Thyroid gland (tissue), 4 donors: ENCODE measurements around the gene FLOT1. TPM values are rescaled to one million over a fixed set of nuclear protein-coding genes. Genes with fewer than 3 reads are reported as not detected.

ENCODE experiments used
- DNase-seq, 2 donors: peaks; one replicate each; pipeline ENCODE4 v3.0.0-alpha.2; 2019
- H3K27ac ChIP-seq, 3 donors: fragments of 200-600 bp; sonication (generic); 1 replicate in 2 of 3; 2 replicates in 1 of 3; pipeline ENCODE4 v1.5.1; 2016 to 2019; ENCODE audit warnings: mild to moderate bottlenecking in 1 of 3, moderate library complexity in 1 of 3
- H3K27me3 ChIP-seq: fragments of 200-600 bp; sonication (generic); one replicate; pipeline ENCODE4 v1.5.1; 2019
- H3K36me3 ChIP-seq, 2 donors: fragments of 200-600 bp; sonication (generic); one replicate each; pipeline ENCODE4 v1.5.1; 2016 to 2019
- H3K4me1 ChIP-seq, 2 donors: fragments of 200-600 bp; sonication (generic); one replicate each; pipeline ENCODE4 v1.5.1; 2017 to 2019
- H3K4me3 ChIP-seq, 3 donors: fragments of 200-600 bp; sonication (generic); replicated peaks in 1 of 3; 1 replicate in 2 of 3; 2 replicates in 1 of 3; pipeline ENCODE4 v1.5.1; 2016; ENCODE audit warnings: mild to moderate bottlenecking in 1 of 3
- H3K9me3 ChIP-seq: fragments of 200-600 bp; sonication (generic); one replicate; pipeline ENCODE4 v1.5.1; 2017
- POLR2A ChIP-seq, 2 donors: fragments of 450-650 bp; IDR thresholded peaks; one replicate each; pipeline ENCODE4 v1.6.1; 2017; ENCODE audit warnings: antibody characterized with exemption in 2 of 2, mild to moderate bottlenecking in 2 of 2, moderate library complexity in 1 of 2
- WGBS, 2 donors: methylation state at CpG; one replicate each; pipeline ENCODE4 v1.1.5; 2017; 5-methylcytosine and 5-hydroxymethylcytosine counted together
- intact Hi-C: fragments of 100-400 bp; cut with DNase I; formaldehyde crosslinking; loops from one replicate; pipeline ENCODE4 v1.15.1; 2023
- total RNA-seq, 4 donors: library from RNA; depleted of rRNA; stranded (reverse); fragments of >200 nt; gene quantifications; one replicate each; pipeline ENCODE4 v1.2.3, GENCODE V29; 2016
- TF ChIP-seq, protein P1 (sequence below), 6 experiments: fragments of 200-600 bp in 3 of 6; fragments of 450-650 bp in 3 of 6; sonication (generic) in 3 of 6; IDR thresholded peaks; one replicate each; pipeline ENCODE4 v1.5.1; 2016 to 2019; ENCODE audit warnings: antibody characterized with exemption in 6 of 6, mild to moderate bottlenecking in 2 of 6, inconsistent platforms in 1 of 6, moderate library complexity in 1 of 6

Gene FLOT1
- total RNA-seq, 4 donors from 2014 or later, result 134 to 160 (median 144) TPM

- Histone ChIP-seq H3K36me3 (no peaks in the 10 kb centered on the region), H3K4me3 (no peak overlapping the region), H3K9me3 (no peaks in the 10 kb centered on the region), H3K4me1 (peaks cover 29 to 46% of the 10 kb centered on the region in 2 donors), H3K27me3 (no peaks in the 10 kb centered on the region), H3K27ac (peak overlapping the region; percentile 67 to 84 (median 72))
- TF ChIP-seq, protein P1, sequence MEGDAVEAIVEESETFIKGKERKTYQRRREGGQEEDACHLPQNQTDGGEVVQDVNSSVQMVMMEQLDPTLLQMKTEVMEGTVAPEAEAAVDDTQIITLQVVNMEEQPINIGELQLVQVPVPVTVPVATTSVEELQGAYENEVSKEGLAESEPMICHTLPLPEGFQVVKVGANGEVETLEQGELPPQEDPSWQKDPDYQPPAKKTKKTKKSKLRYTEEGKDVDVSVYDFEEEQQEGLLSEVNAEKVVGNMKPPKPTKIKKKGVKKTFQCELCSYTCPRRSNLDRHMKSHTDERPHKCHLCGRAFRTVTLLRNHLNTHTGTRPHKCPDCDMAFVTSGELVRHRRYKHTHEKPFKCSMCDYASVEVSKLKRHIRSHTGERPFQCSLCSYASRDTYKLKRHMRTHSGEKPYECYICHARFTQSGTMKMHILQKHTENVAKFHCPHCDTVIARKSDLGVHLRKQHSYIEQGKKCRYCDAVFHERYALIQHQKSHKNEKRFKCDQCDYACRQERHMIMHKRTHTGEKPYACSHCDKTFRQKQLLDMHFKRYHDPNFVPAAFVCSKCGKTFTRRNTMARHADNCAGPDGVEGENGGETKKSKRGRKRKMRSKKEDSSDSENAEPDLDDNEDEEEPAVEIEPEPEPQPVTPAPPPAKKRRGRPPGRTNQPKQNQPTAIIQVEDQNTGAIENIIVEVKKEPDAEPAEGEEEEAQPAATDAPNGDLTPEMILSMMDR (IDR thresholded peaks at IDR 0.05), result no peak
- TF ChIP-seq POLR2A (IDR thresholded peaks at IDR 0.05), result no peak
- 82% methylated on average over 3 of the region's 3 CpGs for WGBS, 2 donors
- no peak for DNase-seq
- intact Hi-C loops, result no loop called here
Measured at GRCh38 chr6:30778001-30778635, 35.6 kb upstream of the FLOT1 start.

DNA sequence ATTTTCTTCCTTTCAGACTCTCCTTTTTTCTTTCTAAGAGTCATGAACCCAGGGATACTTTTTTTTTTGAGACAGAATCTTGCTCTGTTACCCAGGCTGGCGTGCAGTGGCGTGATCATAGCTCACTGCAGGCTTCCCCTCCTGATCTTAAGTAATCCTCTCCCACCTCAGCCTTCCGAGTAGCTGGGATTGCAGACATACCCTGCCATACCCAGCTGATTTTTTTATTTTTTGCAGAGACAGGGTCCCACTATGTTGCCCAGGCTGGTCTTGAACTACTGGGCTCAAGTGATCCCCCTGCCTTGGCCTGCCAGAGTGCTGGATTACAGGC is 34.6 kb upstream of the FLOT1 start:
- no peaks in the 10 kb centered on the region for H3K27me3 ChIP-seq
- peak overlapping the region in 1 of 3 donors; percentile 30 for H3K27ac ChIP-seq
- DNase-seq, result no peak
- no peak for TF ChIP-seq POLR2A (IDR thresholded peaks at IDR 0.05)
- TF ChIP-seq, protein P1 (IDR thresholded peaks at IDR 0.05), result no peak
- no peaks in the 10 kb centered on the region for H3K9me3 ChIP-seq
- peaks cover 25 to 36% of the 10 kb centered on the region in 2 donors for H3K4me1 ChIP-seq
- 95 to 100% methylated on average over 3 of the region's 3 CpGs for WGBS, 2 donors
- no peak overlapping the region for H3K4me3 ChIP-seq
- no peaks in the 10 kb centered on the region for H3K36me3 ChIP-seq
- intact Hi-C loops, result no loop called here

DNA sequence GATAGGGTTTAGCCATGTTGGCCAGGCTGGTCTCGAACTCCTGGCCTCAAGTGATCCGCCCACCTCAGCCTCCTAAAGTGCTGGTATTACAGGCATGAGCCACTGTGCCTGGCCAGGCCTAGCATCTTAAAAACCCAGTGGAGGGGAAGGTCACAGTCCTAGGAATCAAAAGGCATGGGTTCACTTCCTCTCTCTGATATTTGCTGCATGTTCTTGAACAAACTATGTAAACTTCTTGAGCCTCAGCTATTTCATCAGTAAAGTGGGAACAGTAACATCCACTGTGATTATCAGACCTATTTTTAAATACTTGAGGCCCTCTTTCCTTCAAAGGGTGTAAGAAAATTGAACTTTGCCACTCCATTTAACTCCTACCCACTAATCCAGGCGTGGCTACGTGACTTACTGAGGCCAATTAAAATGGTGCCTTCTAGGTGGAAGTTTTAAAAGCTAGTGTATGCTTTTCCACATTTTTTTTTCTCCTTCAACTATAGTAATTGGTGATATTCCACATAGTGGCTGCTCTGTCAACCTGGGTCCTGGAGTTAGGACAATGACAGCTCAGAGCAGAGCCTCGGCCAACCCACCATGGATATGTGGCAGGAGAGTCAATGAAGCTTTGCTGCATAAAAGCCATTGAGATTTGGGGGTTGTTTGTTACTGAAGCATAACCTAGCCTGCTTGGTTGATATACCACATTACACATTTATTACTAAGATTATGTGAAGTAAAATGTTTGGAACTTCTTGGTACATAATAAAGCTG is 34.1 kb upstream of the FLOT1 start:
- H3K4me3 ChIP-seq, result no peak overlapping the region
- H3K36me3 ChIP-seq, result no peaks in the 10 kb centered on the region
- TF ChIP-seq, protein P1 (IDR thresholded peaks at IDR 0.05), result no peak
- TF ChIP-seq POLR2A (IDR thresholded peaks at IDR 0.05), result no peak
- no peak overlapping the region for H3K27ac ChIP-seq
- intact Hi-C loops, result no loop called here
- peaks cover 21 to 32% of the 10 kb centered on the region in 2 donors for H3K4me1 ChIP-seq
- H3K9me3 ChIP-seq, result no peaks in the 10 kb centered on the region
- WGBS, 2 donors, result 93 to 94% methylated on average over 5 of the region's 5 CpGs
- no peak for DNase-seq
- H3K27me3 ChIP-seq, result no peaks in the 10 kb centered on the region

DNA sequence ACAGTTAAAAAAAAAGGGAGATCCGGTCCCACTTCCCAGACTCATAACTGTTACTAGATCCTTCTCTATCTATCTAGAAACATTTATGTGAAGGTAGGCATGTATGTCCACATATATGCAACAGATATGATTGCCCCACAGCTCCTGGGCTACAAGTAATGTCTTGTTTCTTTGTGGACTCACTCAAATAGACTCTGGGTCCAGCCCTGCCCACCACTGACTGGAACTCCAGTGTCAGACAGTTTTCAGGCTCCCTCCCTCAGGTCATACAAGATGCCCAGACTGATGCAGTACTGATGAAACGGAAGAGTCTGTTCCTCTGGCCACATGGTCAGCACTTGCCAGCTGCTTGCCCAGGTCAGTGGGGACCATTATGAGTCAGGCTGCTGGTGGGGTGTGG is 32.6 kb upstream of the FLOT1 start:
- peaks cover 13 to 20% of the 10 kb centered on the region in 2 donors for H3K4me1 ChIP-seq
- no peaks in the 10 kb centered on the region for H3K9me3 ChIP-seq
- no peaks in the 10 kb centered on the region for H3K27me3 ChIP-seq
- no peaks in the 10 kb centered on the region for H3K36me3 ChIP-seq
- H3K27ac ChIP-seq, result no peak overlapping the region
- TF ChIP-seq, protein P1 (IDR thresholded peaks at IDR 0.05), result no peak
- TF ChIP-seq POLR2A (IDR thresholded peaks at IDR 0.05), result no peak
- H3K4me3 ChIP-seq, result no peak overlapping the region
- DNase-seq, result no peak
- 86 to 96% methylated on average over 2 of the region's 2 CpGs for WGBS, 2 donors
- intact Hi-C loops, result no loop called here

DNA sequence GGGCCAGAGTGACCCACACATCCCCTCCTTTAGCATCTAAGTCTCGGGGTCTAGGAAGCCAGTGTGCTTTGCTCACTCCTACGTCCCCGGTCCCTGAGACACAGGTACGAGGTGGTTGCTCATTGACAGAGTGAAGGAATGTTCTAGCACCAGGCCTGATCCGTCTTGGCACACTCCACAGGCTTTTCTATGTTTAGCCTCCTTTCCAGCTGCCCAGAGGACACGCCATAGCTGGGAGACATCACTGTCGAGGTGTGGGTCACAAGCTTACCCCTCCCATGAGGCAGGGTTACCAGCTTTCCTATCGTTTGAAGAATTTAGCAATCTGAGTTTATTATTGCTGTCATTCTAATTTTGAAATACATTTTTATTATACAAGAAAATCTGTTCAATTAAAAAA is 32.2 kb upstream of the FLOT1 start:
- WGBS, 2 donors, result 92 to 95% methylated on average over 8 of the region's 8 CpGs
- H3K27me3 ChIP-seq, result no peaks in the 10 kb centered on the region
- H3K9me3 ChIP-seq, result no peaks in the 10 kb centered on the region
- no peak overlapping the region for H3K27ac ChIP-seq
- intact Hi-C loops, result no loop called here
- no peaks in the 10 kb centered on the region for H3K36me3 ChIP-seq
- no peak for DNase-seq
- no peak for TF ChIP-seq POLR2A (IDR thresholded peaks at IDR 0.05)
- TF ChIP-seq, protein P1 (IDR thresholded peaks at IDR 0.05), result no peak
- H3K4me1 ChIP-seq, result peaks cover 8 to 18% of the 10 kb centered on the region in 2 donors
- no peak overlapping the region for H3K4me3 ChIP-seq
